HG03039 (cell line): ENCODE results near the gene DOHH.
"Not testable (repeated sequence)": the region's sequence is repeated elsewhere in the genome, so short reads cannot be mapped to it uniquely, and the experiment has no call there.

Experiments
- ATAC-seq: cut with Tn5 transposase; IDR thresholded peaks from one replicate; pipeline ENCODE4 v1.9.1; 2021; ENCODE audit warnings: mild to moderate bottlenecking, moderate library complexity; ENCODE audit not compliant: unreplicated experiment

DOHH gene

DNA sequence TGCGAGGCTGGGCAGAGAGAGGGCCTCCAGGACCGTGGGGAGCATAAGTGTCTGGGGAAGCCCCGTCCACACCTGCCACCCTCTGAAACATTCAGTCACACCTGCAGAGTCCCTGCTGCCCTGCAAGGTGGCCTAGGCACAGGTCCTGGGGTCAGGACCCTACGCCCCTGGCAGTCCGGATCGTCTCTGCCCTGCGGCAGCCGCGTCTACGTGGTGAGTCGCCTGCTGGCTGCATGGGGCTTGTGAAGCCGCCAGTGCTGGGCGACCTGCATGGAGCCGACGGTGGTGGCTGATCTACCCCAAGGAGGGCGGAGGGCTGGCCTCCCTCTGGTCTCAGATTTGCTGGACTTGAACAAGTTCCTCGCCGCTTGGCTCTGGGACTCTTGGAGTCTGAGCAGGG lies 18.7 kb upstream of the DOHH start:
- no peak for ATAC-seq

- ATAC-seq = no peak
These were observed 18.2 kb upstream of the DOHH start for GRCh38 chr19:3518659-3519058.

- ATAC-seq = no peak
These were observed 17.8 kb upstream of the DOHH start for GRCh38 chr19:3518255-3518654.

DNA sequence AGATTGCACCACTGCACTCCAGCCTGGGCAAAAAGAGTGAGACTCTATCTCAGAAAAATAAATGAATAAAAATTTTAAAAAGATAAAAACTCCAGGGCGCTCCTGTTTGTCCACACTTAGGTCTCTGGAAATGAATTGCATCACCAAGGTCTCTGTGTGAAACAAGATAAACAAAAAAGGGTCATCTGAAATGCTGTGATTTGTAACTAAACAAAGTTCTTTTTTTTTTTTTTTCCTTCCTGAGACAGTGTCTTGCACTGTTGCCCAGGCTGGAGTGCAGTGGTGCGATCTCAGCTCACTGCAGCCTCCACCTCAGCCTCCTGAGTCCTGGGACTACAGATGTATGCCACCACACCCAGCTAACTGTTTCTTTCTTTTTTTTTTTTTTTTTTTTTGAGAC lies 17.2 kb upstream of the DOHH start:
- no peak for ATAC-seq

GRCh38 chr19:3516675-3517207 lies 16.3 kb upstream of the DOHH start:
- ATAC-seq = no peak

GRCh38 chr19:3515891-3516422 lies 15.5 kb upstream of the DOHH start:
- no peak for ATAC-seq

DNA sequence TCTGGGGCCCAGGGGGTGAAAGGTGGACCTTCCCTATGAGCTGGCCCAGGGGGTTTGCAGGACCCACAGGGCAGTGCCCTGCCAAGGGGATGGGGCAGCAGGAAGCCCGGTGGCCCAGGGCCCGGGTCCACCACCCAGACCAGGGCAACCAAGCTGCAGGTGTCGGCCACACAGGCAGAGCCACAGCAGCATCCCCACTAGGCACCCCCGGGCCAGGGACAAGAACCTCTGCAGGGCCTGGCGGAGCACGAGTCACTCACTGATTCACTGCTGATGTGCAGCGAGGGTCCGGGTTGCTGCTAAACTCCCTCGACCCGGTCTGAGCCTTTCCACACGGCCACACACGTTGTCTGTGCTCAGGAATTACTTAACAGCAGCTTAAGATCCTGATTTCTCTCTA lies 14.5 kb upstream of the DOHH start:
- ATAC-seq = no peak

GRCh38 chr19:3513229-3514140 lies 13.0 kb upstream of the DOHH start:
- ATAC-seq = no peak

DNA sequence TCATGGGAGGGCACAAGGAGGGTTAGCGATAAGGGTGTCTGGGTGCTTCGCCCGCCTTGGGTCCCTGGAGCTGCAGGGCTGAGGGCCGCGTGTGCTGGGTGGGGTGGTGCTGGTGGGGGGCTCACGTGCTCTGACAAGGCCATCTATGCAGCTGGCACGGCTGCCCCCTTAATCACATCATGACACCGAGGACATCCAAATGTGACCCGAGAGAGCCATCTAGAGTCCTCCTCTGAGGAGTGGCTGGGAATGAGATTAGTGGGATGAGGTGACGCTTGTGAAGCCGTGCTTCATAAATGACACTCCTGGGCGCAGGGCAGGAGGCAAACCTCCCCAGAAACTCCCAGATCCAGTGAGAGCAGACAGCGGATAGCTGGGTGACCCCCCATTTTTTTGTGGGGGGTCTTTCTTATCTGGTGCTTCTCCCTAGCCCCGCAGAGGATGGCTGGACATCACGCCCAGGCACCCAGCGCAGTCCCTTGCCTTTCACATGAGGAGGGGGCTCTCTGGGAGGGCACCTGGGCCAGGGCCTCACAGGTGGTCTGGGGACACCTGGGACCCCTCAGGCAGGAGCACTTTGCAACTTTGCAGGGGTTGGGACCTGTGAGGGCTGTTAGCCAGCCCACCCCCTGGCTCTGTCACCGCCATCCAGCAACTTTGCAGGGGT lies 12.2 kb upstream of the DOHH start:
- no peak for ATAC-seq

DNA sequence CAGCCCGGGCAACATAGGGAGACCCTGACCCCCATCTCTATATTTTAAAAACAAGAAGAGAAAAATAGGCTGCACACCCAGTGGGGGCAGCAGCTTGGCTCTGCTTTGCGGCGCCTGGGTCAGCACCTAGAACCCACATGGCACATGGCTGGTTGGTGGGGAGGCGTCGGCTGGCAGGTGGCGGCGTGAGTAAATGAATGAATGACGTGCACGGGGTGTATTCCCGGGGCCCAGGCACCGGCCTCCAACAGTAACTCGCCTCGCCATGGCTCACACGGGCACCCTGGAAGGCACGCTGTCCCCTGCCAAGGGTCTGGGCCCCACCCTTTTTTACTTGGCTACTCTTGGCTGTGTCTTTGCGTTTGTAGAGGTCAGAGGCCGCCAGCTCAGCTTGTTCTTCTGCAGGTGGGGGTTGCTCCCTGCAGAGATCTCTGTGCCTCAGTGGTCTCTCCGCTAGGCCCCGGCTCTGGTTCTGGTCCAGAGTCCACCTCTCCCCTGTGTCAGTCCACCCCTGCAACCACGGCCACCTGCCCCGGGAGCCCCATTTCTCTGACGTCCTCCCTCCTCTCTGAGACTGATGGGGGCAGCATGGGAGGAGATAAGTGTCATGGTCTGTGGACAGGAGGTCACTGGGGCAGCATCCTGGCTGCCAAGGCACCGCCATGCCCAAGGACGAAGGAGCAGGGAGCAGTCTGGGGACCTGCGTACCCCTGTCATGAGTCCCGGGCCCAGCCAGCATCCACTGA lies 11.2 kb upstream of the DOHH start:
- no peak for ATAC-seq

DNA sequence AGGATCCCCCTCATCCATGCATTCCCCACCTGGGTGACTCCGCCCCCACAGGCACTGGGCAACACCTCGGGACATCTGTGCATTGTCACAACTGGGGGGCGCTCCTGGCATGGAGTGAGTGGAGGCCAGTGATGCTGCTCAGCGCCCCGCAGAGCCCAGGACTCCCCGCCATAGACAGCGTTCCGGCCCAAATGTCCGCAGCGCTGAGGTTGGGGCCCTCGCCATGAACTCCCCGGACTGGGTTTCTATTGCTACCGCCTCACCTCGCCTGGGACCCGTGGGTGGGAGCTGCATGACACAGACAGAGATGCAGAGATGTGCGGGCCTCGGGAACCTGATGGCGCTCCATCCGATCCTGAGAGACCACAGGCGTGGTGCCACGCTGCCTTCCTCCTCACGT lies 10.3 kb upstream of the DOHH start:
- ATAC-seq = no peak

DNA sequence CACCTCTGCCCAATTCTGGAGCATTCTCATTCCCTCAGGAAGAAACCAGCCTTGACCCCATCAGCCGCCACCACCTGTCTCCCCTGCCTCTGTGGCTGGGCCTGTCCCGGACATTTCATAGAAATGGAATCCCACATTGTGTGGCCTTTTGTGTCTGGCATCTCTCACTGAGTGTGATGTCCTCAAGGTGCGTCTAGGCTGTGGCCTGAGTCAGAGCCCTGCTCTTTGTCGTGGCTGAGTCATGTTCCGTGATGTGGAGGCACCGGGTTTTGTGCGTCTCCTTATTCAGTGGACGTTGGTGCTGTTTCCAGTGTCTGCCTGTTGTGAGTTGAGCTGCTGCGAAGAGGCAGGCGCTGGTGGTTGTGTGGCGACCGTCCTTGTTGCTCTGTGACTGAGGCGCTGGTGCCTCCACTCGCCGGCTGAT lies 9.1 kb upstream of the DOHH start:
- ATAC-seq = no peak

- no peak for ATAC-seq
These were observed 8.5 kb upstream of the DOHH start for GRCh38 chr19:3508771-3509535.

GRCh38 chr19:3508121-3508661 lies 7.7 kb upstream of the DOHH start:
- not testable (repeated sequence) for ATAC-seq

DNA sequence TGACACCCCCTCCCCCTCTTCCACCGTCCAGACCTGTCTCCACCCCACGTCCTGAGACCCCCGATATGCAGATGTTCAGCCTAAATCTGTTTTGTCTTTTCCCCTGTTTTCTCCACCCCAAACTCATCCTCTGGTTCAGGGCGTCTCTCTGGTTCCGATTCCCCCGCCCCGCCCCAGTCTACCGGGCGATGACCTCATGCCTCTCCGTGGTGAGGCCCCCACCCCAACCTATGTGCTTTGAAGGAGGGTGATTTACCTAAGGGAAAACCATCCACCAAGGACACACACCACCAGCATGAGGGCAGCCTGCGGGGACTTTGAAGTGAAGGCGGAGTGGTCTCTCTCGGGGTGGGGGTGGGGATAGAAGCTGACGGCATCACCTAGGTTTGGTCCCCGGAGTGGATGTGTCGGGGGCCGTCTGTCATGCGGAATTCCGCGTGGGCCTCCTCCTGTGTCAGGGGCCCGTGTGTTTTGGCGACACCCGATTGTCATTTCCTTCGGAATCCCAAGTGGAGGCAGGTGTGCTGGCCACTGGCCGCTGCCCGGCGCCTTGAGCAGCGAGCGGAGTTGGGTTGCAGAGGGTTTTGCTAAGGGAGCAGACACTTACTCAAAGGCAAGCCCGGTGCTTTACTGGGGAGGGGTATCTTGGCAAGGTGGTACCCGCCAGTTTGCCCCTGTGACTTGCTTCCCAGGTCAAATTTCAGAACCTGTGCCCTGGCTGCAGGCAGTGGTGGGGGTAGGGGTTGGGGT lies 7.1 kb upstream of the DOHH start:
- no peak for ATAC-seq

GRCh38 chr19:3506384-3507340 lies 6.2 kb upstream of the DOHH start:
- no peak for ATAC-seq

GRCh38 chr19:3505598-3506383 lies 5.3 kb upstream of the DOHH start, which contains the start of gene FZR1:
Gene FZR1 (plus strand): TSS chr19:3506311. CDS start chr19:3522990, 16,679 bp downstream.
- peak; percentile 86 for ATAC-seq
